Astrocyte of the cerebellum (primary cell): ENCODE data around the gene GRXCR2.

Experiments
- DNase-seq: peaks from one replicate; pipeline ENCODE4 v3.0.0-alpha.2; 2011; ENCODE audit warnings: low read depth
- H3K4me3 ChIP-seq: 2 replicates; pipeline ENCODE4 v1.5.1; 2011; ENCODE audit warnings: mild to moderate bottlenecking, low read depth, low read length, moderate library complexity
- in situ Hi-C: cut with HindIII; loops from 2 replicates; pipeline ENCODE4 v1.10.0; 2017; ENCODE audit warnings: low sequenced_read_pairs
- TF ChIP-seq, protein P1 (sequence below): IDR thresholded peaks from 2 replicates; pipeline ENCODE4 v1.5.1; 2012; ENCODE audit warnings: low read length, low read depth, moderate library complexity, mild to moderate bottlenecking; ENCODE audit errors: missing control alignments

Gene GRXCR2

DNA sequence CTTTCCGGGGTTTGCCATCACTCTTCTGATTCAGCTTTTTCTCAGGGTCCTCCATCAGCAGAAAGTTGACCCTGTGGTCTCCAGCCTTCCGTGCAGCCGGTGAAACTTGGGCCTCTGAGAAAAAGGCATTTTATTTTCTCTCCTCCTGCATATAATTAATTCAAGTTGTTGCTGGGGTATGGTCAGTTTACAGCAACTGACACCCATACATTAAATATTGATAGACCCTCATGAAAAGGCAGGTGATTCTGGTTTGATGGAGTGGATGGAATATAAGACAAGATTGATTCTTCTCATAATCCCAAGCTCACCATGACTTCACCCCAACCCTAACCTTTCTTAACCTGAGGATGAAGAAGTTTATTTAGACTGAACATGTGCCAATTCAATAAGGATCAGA is at the start of gene GRXCR2:
Gene GRXCR2, minus strand, starts transcription at position 101 of the 400 bp plus-strand sequence. Its CDS starts 46 bp downstream, at position 55.
- DNase-seq = no peak
- no peak within 1 kb of the TSS for H3K4me3 ChIP-seq
- TF ChIP-seq, protein P1, sequence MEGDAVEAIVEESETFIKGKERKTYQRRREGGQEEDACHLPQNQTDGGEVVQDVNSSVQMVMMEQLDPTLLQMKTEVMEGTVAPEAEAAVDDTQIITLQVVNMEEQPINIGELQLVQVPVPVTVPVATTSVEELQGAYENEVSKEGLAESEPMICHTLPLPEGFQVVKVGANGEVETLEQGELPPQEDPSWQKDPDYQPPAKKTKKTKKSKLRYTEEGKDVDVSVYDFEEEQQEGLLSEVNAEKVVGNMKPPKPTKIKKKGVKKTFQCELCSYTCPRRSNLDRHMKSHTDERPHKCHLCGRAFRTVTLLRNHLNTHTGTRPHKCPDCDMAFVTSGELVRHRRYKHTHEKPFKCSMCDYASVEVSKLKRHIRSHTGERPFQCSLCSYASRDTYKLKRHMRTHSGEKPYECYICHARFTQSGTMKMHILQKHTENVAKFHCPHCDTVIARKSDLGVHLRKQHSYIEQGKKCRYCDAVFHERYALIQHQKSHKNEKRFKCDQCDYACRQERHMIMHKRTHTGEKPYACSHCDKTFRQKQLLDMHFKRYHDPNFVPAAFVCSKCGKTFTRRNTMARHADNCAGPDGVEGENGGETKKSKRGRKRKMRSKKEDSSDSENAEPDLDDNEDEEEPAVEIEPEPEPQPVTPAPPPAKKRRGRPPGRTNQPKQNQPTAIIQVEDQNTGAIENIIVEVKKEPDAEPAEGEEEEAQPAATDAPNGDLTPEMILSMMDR = no peak
- in situ Hi-C loops = no loop called here

- in situ Hi-C loops = no loop called here
- no peak for DNase-seq
- TF ChIP-seq, protein P1 = no peak
- H3K4me3 ChIP-seq = no peak overlapping the region
Measured at GRCh38 chr5:145922059-145922458, 49.2 kb upstream of the GRXCR2 start.

GRCh38 chr5:145921211-145921610 is 48.4 kb upstream of the GRXCR2 start:
- DNase-seq = no peak
- in situ Hi-C loops = no loop called here
- TF ChIP-seq, protein P1 = no peak
- H3K4me3 ChIP-seq = no peak overlapping the region

- in situ Hi-C loops = no loop called here
- no peak for DNase-seq
- TF ChIP-seq, protein P1 = no peak
- no peak overlapping the region for H3K4me3 ChIP-seq
Measured at GRCh38 chr5:145920542-145921210, 47.9 kb upstream of the GRXCR2 start.

- H3K4me3 ChIP-seq = no peak overlapping the region
- no peak for DNase-seq
- TF ChIP-seq, protein P1 = no peak
- in situ Hi-C loops = no loop called here
Measured at GRCh38 chr5:145919413-145919812, 46.6 kb upstream of the GRXCR2 start.

DNA sequence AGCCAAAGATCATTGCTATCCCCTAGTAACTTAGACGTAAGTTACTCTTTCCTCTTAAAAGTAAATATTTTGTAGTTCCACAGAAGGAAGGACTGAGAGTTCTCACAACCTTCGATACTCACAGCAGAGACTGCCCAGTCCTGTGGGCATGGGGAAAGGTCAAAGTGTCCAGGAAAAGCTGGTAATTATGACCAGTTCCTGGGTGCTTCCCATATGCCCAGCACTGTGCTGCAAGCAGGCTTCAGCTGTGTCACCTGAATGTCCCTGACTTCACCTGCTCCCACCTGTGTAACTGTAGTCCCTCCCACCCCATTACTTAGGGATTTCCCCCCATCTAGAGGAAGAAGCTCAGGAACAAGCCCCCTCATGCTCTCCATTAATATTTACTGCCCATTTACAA is 45.6 kb upstream of the GRXCR2 start:
- TF ChIP-seq, protein P1 = no peak
- in situ Hi-C loops = no loop called here
- DNase-seq = no peak
- no peak overlapping the region for H3K4me3 ChIP-seq
